ENCODE data around the gene CDH23. TPM values are rescaled to one million over a fixed set of nuclear protein-coding genes. Genes with fewer than 3 reads are reported as not detected.

The CDH23 gene
- total and polyA plus RNA-seq, 2 donors (not counting 1 experiment from before 2014, with no cell fraction given): 0.37 to 0.89 TPM

DNA sequence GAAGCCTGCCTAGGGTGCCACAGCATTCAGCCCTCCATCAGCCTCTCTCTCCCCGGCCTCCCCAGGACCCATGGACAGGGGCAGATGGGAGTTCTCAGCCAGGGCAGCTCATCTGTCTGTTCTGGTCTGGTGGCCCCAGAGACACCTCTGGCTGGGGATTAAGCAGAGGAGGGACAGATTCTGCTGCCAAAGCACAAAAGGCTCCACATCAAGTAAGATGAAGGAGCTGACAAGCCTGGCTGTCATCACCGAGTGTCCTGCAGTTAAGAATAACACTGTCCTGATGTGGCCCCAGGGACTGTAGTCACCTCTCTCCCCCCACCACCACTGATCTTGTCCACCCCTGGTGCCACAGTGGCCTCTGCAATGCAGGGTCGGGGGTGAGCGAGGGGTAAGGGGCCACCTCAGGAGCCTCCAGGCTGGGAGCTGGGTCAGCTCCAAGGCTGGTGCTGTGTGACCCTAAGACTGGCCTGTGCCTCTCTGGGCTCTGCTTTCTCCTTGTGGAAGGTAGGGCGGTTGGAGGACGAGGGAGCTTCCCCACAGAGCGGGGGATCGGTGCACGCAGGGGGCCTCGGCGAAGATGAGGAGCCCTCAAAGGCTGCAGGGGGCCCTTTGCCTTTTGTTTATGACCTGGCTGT lies 304.1 kb downstream of the CDH23 start:
- 95% methylated on average over 10 of the region's 11 CpGs for WGBS (ENCODE audit: insufficient coverage)
- Histone ChIP-seq H3K9me3 (ENCODE audit: control extremely low read depth in 1 of 3, control insufficient read depth in 2 of 3, insufficient read depth in 1 of 3, low read length in 2 of 3) (no peaks in the 10 kb centered on the region), H3K4me3 (ENCODE audit: control extremely low read depth in 1 of 5, extremely low read depth in 1 of 5, insufficient read depth in 1 of 5, low read depth in 2 of 5, low read length in 4 of 5) (no peak overlapping the region), H3K27me3 (replicated peaks in 1 of 4; ENCODE audit: control extremely low read depth in 1 of 4, control insufficient read depth in 3 of 4, insufficient read depth in 4 of 4, low read length in 3 of 4) (peaks cover 0 to 9% (median 0%) of the 10 kb centered on the region in 4 experiments), H3K9ac (ENCODE audit: low read length) (no peak overlapping the region), H2AFZ (ENCODE audit: insufficient read depth, low read depth, low read length, poor library complexity, severe bottlenecking) (no peak overlapping the region), H3K36me3 (replicated peaks in 1 of 2; ENCODE audit: control extremely low read depth in 1 of 2, control insufficient read depth in 1 of 2, extremely low read depth in 1 of 2, insufficient read depth in 2 of 2, low read length in 1 of 2) (no peaks in the 10 kb centered on the region), H3K4me1 (ENCODE audit: control insufficient read depth in 2 of 2, insufficient read depth in 2 of 2, low read length in 2 of 2) (peaks cover 14 to 29% of the 10 kb centered on the region in 2 donors), H3K4me2 (replicated peaks; ENCODE audit: low read depth, low read length, poor library complexity, severe bottlenecking) (no peak overlapping the region), H4K20me1 (ENCODE audit: control insufficient read depth, insufficient read depth, low read length, poor library complexity, severe bottlenecking) (no peaks in the 10 kb centered on the region), H3K27ac (ENCODE audit: low read length in 2 of 2) (no peak overlapping the region), H3K79me2 (ENCODE audit: control insufficient read depth, insufficient read depth, low read length) (no peaks in the 10 kb centered on the region)
- Mint-ChIP-seq H3K27ac (no peak overlapping the region), H3K9me3 (ENCODE audit: insufficient read depth) (no peaks in the 10 kb centered on the region), H3K4me1 (peaks cover 25% of the 10 kb centered on the region), H3K27me3 (no peaks in the 10 kb centered on the region), H3K4me3 (no peak overlapping the region)
- POLR2A ChIA-PET: no interaction called here
- TF ChIP-seq EZH2 (IDR thresholded peaks at IDR 0.05; ENCODE audit: borderline replicate concordance, insufficient read depth, low read depth, low read length, poor library complexity, severe bottlenecking): no peak
- ATAC-seq (ENCODE audit: low read depth): no peak
- CTCF ChIA-PET: interaction anchor here (1.2 to 11.1 kb wide), 3 partner anchors 10 to 384 kb away, joined by 3 to 199 read pairs (median 91); partner anchors contain the start of gene SLC29A3
- DNase-seq: no peak
- intact Hi-C loops (cut with micrococcal nuclease): no loop called here

DNA sequence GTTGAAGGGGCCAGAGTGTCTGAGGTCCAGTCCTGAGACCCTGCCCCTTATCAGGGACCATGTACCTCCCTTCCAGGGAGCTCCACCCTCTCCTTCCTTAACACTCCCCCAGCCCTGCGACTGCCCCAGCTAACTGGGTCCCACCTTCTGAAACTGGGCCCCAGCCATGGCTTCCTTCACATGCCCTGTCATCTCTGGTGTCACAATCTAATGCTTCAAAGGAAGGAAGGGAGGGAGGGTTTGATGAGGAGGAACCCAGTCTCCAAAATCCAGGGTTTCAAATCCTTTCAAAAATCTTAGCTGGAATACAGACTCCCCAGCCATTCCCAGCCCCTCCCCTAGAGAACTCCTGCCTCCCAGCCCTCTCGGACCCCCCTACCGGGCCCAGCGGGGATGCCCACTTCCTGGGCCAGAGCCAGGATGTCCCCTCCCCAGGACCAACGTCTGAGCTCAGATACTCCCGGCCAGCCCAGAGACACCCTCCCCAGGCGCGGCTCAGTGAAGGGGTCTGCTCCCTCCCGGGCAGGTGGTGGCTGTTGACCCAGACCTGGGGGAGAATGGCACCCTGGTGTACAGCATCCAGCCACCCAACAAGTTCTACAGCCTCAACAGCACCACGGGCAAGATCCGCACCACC lies 304.9 kb downstream of the CDH23 start:
- 93% methylated on average over 8 of the region's 11 CpGs for WGBS (ENCODE audit: insufficient coverage)
- H4K20me1 ChIP-seq (ENCODE audit: control insufficient read depth, insufficient read depth, low read length, poor library complexity, severe bottlenecking): no peaks in the 10 kb centered on the region
- peaks cover 6 to 21% of the 10 kb centered on the region in 2 donors for H3K4me1 ChIP-seq (ENCODE audit: control insufficient read depth in 2 of 2, insufficient read depth in 2 of 2, low read length in 2 of 2)
- ATAC-seq (ENCODE audit: low read depth) (no peak), DNase-seq (no peak)
- no peak overlapping the region for H3K4me2 ChIP-seq (replicated peaks; ENCODE audit: low read depth, low read length, poor library complexity, severe bottlenecking)
- no peaks in the 10 kb centered on the region for H3K9me3 ChIP-seq (ENCODE audit: control extremely low read depth in 1 of 3, control insufficient read depth in 2 of 3, insufficient read depth in 1 of 3, low read length in 2 of 3)
- H3K4me3 Mint-ChIP-seq: no peak overlapping the region
- no peak overlapping the region for H2AFZ ChIP-seq (ENCODE audit: insufficient read depth, low read depth, low read length, poor library complexity, severe bottlenecking)
- no peak for TF ChIP-seq EZH2 (IDR thresholded peaks at IDR 0.05; ENCODE audit: borderline replicate concordance, insufficient read depth, low read depth, low read length, poor library complexity, severe bottlenecking)
- TF ChIP-seq, protein P1, sequence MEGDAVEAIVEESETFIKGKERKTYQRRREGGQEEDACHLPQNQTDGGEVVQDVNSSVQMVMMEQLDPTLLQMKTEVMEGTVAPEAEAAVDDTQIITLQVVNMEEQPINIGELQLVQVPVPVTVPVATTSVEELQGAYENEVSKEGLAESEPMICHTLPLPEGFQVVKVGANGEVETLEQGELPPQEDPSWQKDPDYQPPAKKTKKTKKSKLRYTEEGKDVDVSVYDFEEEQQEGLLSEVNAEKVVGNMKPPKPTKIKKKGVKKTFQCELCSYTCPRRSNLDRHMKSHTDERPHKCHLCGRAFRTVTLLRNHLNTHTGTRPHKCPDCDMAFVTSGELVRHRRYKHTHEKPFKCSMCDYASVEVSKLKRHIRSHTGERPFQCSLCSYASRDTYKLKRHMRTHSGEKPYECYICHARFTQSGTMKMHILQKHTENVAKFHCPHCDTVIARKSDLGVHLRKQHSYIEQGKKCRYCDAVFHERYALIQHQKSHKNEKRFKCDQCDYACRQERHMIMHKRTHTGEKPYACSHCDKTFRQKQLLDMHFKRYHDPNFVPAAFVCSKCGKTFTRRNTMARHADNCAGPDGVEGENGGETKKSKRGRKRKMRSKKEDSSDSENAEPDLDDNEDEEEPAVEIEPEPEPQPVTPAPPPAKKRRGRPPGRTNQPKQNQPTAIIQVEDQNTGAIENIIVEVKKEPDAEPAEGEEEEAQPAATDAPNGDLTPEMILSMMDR (IDR thresholded peaks at IDR 0.05): no peak
- peaks cover 0 to 9% (median 0%) of the 10 kb centered on the region in 4 experiments for H3K27me3 ChIP-seq (replicated peaks in 1 of 4; ENCODE audit: control extremely low read depth in 1 of 4, control insufficient read depth in 3 of 4, insufficient read depth in 4 of 4, low read length in 3 of 4)
- intact Hi-C loops (cut with micrococcal nuclease): no loop called here
- POLR2A ChIA-PET: no interaction called here
- no peaks in the 10 kb centered on the region for H3K27me3 Mint-ChIP-seq
- H3K79me2 ChIP-seq (ENCODE audit: control insufficient read depth, insufficient read depth, low read length): no peaks in the 10 kb centered on the region
- no peaks in the 10 kb centered on the region for H3K36me3 ChIP-seq (replicated peaks in 1 of 2; ENCODE audit: control extremely low read depth in 1 of 2, control insufficient read depth in 1 of 2, extremely low read depth in 1 of 2, insufficient read depth in 2 of 2, low read length in 1 of 2)
- CTCF ChIA-PET: interaction anchor here (1.2 kb wide), 1 partner anchor 110 kb away, joined by 3 read pairs; no protein-coding TSS in a partner anchor
- H3K4me1 Mint-ChIP-seq: peaks cover 17% of the 10 kb centered on the region
- H3K27ac ChIP-seq (ENCODE audit: low read length in 2 of 2): no peak overlapping the region
- no peak overlapping the region for H3K4me3 ChIP-seq (ENCODE audit: control extremely low read depth in 1 of 5, extremely low read depth in 1 of 5, insufficient read depth in 1 of 5, low read depth in 2 of 5, low read length in 4 of 5)
- H3K9me3 Mint-ChIP-seq (ENCODE audit: insufficient read depth): no peaks in the 10 kb centered on the region
- no peak overlapping the region for H3K9ac ChIP-seq (ENCODE audit: low read length)
- H3K27ac Mint-ChIP-seq: no peak overlapping the region
